ENCODE measurements around the gene FBXO22.

GRCh38 chr15:75961331-75961730 lies 57.7 kb downstream of the FBXO22 start:
- TF ChIP-seq CTCF (conservative IDR thresholded peaks at IDR 0.05 in 1 of 2, IDR thresholded peaks at IDR 0.05 in 1 of 2; ENCODE audit: low read depth in 1 of 2, low read length in 2 of 2): no peak
- no peak for TF ChIP-seq EZH2 (IDR thresholded peaks at IDR 0.05; ENCODE audit: low read length, missing control alignments)
